Fibroblast of skin of left quadriceps (primary cell): ENCODE results near the gene SNRK.

Source experiments
- DNase-seq, 2 experiments: peaks; one replicate each; pipeline ENCODE4 v3.0.0-alpha.2; 2013; ENCODE audit warnings: low read depth in 2 of 2

Gene SNRK

GRCh38 chr3:43286115-43286840 lies at the start of gene SNRK:
Gene SNRK, plus strand, starts transcription at chr3:43286540. Its CDS starts 16,664 bp downstream, at chr3:43303204.
- DNase-seq, result peak in 1 of 2 experiments; percentile 49

- no peak for DNase-seq
Observed at GRCh38 chr3:43238801-43239200, 47.5 kb upstream of the SNRK start.

- DNase-seq, result no peak
Observed at GRCh38 chr3:43239755-43240154, 46.6 kb upstream of the SNRK start.

GRCh38 chr3:43243590-43244587 lies 42.5 kb upstream of the SNRK start:
- peak; percentile 20 to 25 for DNase-seq

GRCh38 chr3:43244694-43245093 lies 41.6 kb upstream of the SNRK start:
- no peak for DNase-seq

- DNase-seq, result no peak
Observed at GRCh38 chr3:43246976-43247375, 39.4 kb upstream of the SNRK start.

- DNase-seq, result no peak
Observed at GRCh38 chr3:43247561-43248184, 38.7 kb upstream of the SNRK start.

GRCh38 chr3:43248185-43248583 lies 38.2 kb upstream of the SNRK start:
- peak in 1 of 2 experiments; percentile 2 for DNase-seq

- no peak for DNase-seq
Observed at GRCh38 chr3:43248973-43249372, 37.4 kb upstream of the SNRK start.

GRCh38 chr3:43249405-43249804 lies 36.9 kb upstream of the SNRK start:
- no peak for DNase-seq

- no peak for DNase-seq
Observed at GRCh38 chr3:43253294-43253693, 33.0 kb upstream of the SNRK start.

- DNase-seq, result no peak
Observed at GRCh38 chr3:43254125-43254524, 32.2 kb upstream of the SNRK start.

GRCh38 chr3:43255662-43256061 lies 30.7 kb upstream of the SNRK start:
- no peak for DNase-seq

GRCh38 chr3:43256714-43257461 lies 29.5 kb upstream of the SNRK start:
- no peak for DNase-seq

GRCh38 chr3:43257850-43258249 lies 28.5 kb upstream of the SNRK start:
- no peak for DNase-seq

- DNase-seq, result no peak
Observed at GRCh38 chr3:43259626-43260025, 26.7 kb upstream of the SNRK start.

- DNase-seq, result no peak
Observed at GRCh38 chr3:43260412-43260811, 25.9 kb upstream of the SNRK start.

GRCh38 chr3:43262194-43262593 lies 24.1 kb upstream of the SNRK start:
- no peak for DNase-seq

GRCh38 chr3:43266451-43266850 lies 19.9 kb upstream of the SNRK start:
- no peak for DNase-seq

GRCh38 chr3:43266995-43267394 lies 19.3 kb upstream of the SNRK start:
- no peak for DNase-seq

GRCh38 chr3:43268636-43269035 lies 17.7 kb upstream of the SNRK start:
- DNase-seq, result no peak

- no peak for DNase-seq
Observed at GRCh38 chr3:43270078-43270477, 16.3 kb upstream of the SNRK start.
